ENCODE results near the gene SPART. TPM values are rescaled to one million over a fixed set of nuclear protein-coding genes. Genes with fewer than 3 reads are reported as not detected.
"Not testable (repeated sequence)": the region's sequence is repeated elsewhere in the genome, so short reads cannot be mapped to it uniquely, and the experiment has no call there.

SPART gene
- total RNA-seq, 1 experiment from 2014 or later = 78.5 TPM

- DNase-seq (ENCODE audit: extremely low read depth, low read depth) = no peak
Observed at GRCh38 chr13:36323951-36324566, 22.1 kb downstream of the SPART start.

GRCh38 chr13:36323408-36323807 is 22.8 kb downstream of the SPART start:
- no peak for DNase-seq (ENCODE audit: extremely low read depth, low read depth)

GRCh38 chr13:36319793-36320192 is 26.4 kb downstream of the SPART start:
- not testable (repeated sequence) for DNase-seq (ENCODE audit: extremely low read depth, low read depth)

- DNase-seq (ENCODE audit: extremely low read depth, low read depth) = no peak
Observed at GRCh38 chr13:36313047-36313969, 32.9 kb downstream of the SPART start.

GRCh38 chr13:36310417-36311108 is 35.6 kb downstream of the SPART start:
- no peak for DNase-seq (ENCODE audit: extremely low read depth, low read depth)

GRCh38 chr13:36302289-36302688 is 43.9 kb downstream of the SPART start:
- DNase-seq (ENCODE audit: extremely low read depth, low read depth) = no peak

GRCh38 chr13:36299469-36299868 is 46.7 kb downstream of the SPART start:
- DNase-seq (ENCODE audit: extremely low read depth, low read depth) = not testable (repeated sequence)

- DNase-seq (ENCODE audit: extremely low read depth, low read depth) = no peak
Observed at GRCh38 chr13:36298535-36299068, 47.6 kb downstream of the SPART start.

- peak; percentile 56 for DNase-seq (ENCODE audit: extremely low read depth, low read depth)
Observed at GRCh38 chr13:36297366-36298338, 48.5 kb downstream of the SPART start, which contains the start of gene CCDC169. TSS of gene CCDC169 (minus strand) at chr13:36297814. CDS start at chr13:36297719, 95 bp downstream.

GRCh38 chr13:36294096-36294495 is 52.1 kb downstream of the SPART start:
- no peak for DNase-seq (ENCODE audit: extremely low read depth, low read depth)

GRCh38 chr13:36293497-36293896 is 52.7 kb downstream of the SPART start:
- DNase-seq (ENCODE audit: extremely low read depth, low read depth) = no peak

GRCh38 chr13:36288794-36289391 is 57.3 kb downstream of the SPART start:
- DNase-seq (ENCODE audit: extremely low read depth, low read depth) = no peak

- DNase-seq (ENCODE audit: extremely low read depth, low read depth) = no peak
Observed at GRCh38 chr13:36286006-36286405, 60.2 kb downstream of the SPART start.

GRCh38 chr13:36282821-36283432 is 63.3 kb downstream of the SPART start:
- peak; percentile 15 for DNase-seq (ENCODE audit: extremely low read depth, low read depth)

- peak; percentile 29 for DNase-seq (ENCODE audit: extremely low read depth, low read depth)
Observed at GRCh38 chr13:36275190-36276002, 70.8 kb downstream of the SPART start.

GRCh38 chr13:36273431-36273830 is 72.8 kb downstream of the SPART start:
- DNase-seq (ENCODE audit: extremely low read depth, low read depth) = no peak

GRCh38 chr13:36261976-36262375 is 84.2 kb downstream of the SPART start:
- no peak for DNase-seq (ENCODE audit: extremely low read depth, low read depth)

- DNase-seq (ENCODE audit: extremely low read depth, low read depth) = no peak
Observed at GRCh38 chr13:36261011-36261410, 85.2 kb downstream of the SPART start.

Measured in NCI-H460 (cell line).